ENCODE measurements around the gene PRR36.
A peak's percentile ranks its signal among the peaks of the same experiment; 100 is the strongest.

Gene PRR36

GRCh38 chr19:7905859-7906258 lies 31.7 kb upstream of the PRR36 start:
- H3K9me3 ChIP-seq (ENCODE audit: control insufficient read depth, low read length), result no peaks in the 10 kb centered on the region
- no peaks in the 10 kb centered on the region for H3K27me3 ChIP-seq (replicated peaks; ENCODE audit: control insufficient read depth, insufficient read depth, low read length, poor library complexity, severe bottlenecking)
- DNase-seq, result no peak
- H3K4me3 ChIP-seq (ENCODE audit: insufficient read depth, low read depth, low read length, poor library complexity, severe bottlenecking), result no peak overlapping the region
- peaks cover 22% of the 10 kb centered on the region for H3K4me1 ChIP-seq (ENCODE audit: control insufficient read depth, insufficient read depth, low read length, poor library complexity, severe bottlenecking)
- H3K36me3 ChIP-seq (ENCODE audit: control insufficient read depth, insufficient read depth, low read length), result peaks cover 32% of the 10 kb centered on the region
- no peak overlapping the region for H3K27ac ChIP-seq (ENCODE audit: insufficient read depth, low read length, poor library complexity, severe bottlenecking)

DNA sequence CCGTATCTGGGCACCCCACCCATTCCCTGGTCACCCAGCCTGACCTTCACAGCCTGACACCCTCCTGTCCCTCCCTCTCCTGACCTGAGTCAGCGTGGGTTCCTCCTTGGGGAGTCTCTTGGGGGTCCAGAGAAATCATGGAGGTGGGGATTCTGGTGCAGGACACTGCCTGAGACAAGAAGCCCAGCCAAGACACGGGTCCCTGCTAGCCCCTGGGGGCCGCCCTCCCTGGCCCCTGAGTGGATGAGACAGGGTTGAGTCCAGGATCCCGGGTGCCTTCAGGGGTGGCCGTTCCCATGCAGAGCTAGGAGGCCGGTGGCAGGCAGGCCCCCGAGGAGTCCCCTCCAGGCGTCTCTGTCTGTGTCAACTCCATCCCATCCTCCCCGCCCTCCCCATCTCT lies 31.1 kb upstream of the PRR36 start:
- DNase-seq, result no peak
- H3K27me3 ChIP-seq (replicated peaks; ENCODE audit: control insufficient read depth, insufficient read depth, low read length, poor library complexity, severe bottlenecking), result no peaks in the 10 kb centered on the region
- no peak overlapping the region for H3K27ac ChIP-seq (ENCODE audit: insufficient read depth, low read length, poor library complexity, severe bottlenecking)
- H3K9me3 ChIP-seq (ENCODE audit: control insufficient read depth, low read length), result no peaks in the 10 kb centered on the region
- no peak overlapping the region for H3K4me3 ChIP-seq (ENCODE audit: insufficient read depth, low read depth, low read length, poor library complexity, severe bottlenecking)
- H3K4me1 ChIP-seq (ENCODE audit: control insufficient read depth, insufficient read depth, low read length, poor library complexity, severe bottlenecking), result peaks cover 22% of the 10 kb centered on the region
- H3K36me3 ChIP-seq (ENCODE audit: control insufficient read depth, insufficient read depth, low read length), result peaks cover 26% of the 10 kb centered on the region

DNA sequence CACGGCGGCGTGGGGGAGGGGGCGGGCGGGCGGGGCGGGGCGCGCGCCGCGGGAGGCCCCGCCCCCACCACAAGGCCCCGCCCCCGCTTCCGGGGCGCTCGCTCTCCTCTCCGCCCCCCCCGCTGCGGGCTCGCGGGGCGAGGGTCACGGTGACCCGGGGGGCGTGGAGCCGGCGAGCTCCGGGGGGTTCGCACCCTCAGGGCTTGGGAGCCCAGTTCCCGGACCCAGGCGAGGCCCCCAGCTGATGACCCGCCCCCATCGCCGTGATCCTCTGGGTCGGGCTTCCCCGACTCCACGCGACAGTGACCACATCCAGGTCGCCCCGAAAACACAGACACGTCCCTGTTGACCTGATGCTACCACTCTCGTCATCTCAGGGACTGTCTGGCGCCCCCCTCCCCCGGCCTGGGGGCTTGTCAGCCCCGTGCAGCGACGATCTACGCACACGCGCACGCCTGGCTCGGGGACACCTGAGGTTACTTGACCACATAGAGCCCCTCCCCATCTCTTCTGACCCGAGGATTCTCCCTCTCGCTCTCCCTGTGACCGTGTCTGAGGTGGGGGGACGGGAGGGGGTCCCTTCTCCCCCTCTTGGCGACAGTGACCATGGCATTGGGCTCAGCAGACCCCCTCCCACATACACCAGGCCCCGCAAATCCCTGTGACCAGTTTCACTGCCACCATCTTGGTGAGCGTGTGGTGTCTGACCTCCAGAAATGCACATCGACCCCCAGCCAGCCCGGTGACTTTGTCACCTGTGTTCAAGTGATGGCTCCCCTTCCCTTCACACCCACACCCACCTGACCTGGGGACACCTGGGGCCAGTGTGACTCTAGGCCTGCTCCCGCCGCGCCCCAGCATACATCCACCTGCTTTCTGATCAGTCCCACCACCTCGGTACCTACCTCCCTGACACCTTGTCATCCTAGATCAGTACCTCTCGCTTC lies 30.2 kb upstream of the PRR36 start:
- DNase-seq, result peak; percentile 75 to 89 (median 77)
- peaks cover 17% of the 10 kb centered on the region for H3K36me3 ChIP-seq (ENCODE audit: control insufficient read depth, insufficient read depth, low read length)
- no peaks in the 10 kb centered on the region for H3K9me3 ChIP-seq (ENCODE audit: control insufficient read depth, low read length)
- no peaks in the 10 kb centered on the region for H3K27me3 ChIP-seq (replicated peaks; ENCODE audit: control insufficient read depth, insufficient read depth, low read length, poor library complexity, severe bottlenecking)
- H3K27ac ChIP-seq (ENCODE audit: insufficient read depth, low read length, poor library complexity, severe bottlenecking), result peak overlapping the region; percentile 85
- peaks cover 22% of the 10 kb centered on the region for H3K4me1 ChIP-seq (ENCODE audit: control insufficient read depth, insufficient read depth, low read length, poor library complexity, severe bottlenecking)
- peak overlapping the region; percentile 68 for H3K4me3 ChIP-seq (ENCODE audit: insufficient read depth, low read depth, low read length, poor library complexity, severe bottlenecking)

DNA sequence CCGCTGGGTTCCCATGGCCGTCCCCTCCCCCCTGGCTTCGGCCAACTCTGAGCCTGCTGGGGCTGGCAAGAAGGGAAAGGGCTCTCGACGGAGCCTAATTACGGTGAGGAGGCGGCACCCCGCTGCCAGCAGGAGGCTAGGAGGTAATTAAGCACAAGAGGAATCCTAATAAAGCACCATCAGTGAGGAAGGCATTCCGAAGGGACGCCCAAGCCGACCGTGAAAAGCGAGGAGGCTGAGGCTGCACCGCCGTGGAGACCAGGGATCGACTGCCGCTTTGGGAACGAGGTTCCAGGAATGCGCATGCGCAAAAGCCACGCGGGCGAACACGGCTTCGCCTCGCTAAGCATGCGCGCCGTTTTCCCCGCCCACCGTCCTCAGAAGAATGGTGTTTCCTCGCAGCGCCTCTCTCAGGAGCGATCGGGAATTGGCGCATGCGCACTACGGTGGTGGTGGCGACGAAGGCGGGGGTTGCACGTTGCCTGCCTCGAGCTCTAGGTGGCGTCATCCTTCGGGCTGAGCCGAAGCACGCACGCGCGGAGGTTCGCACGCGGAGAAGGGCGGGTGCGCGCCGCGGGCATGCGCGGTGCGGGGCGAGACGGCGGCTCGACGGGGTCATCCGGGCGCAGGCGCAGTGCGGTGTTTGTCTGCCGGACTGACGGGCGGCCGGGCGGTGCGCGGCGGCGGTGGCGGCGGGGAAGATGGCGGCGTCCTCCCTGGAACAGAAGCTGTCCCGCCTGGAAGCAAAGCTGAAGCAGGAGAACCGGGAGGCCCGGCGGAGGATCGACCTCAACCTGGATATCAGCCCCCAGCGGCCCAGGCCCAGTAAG lies 29.3 kb upstream of the PRR36 start, which contains the start of gene MAP2K7:
Gene MAP2K7 (plus strand): TSS at position 634 of the 830 bp plus-strand sequence. CDS start 68 bp downstream, at position 702.
- H3K27me3 ChIP-seq (replicated peaks; ENCODE audit: control insufficient read depth, insufficient read depth, low read length, poor library complexity, severe bottlenecking), result no peaks in the 10 kb centered on the region
- peak within 1 kb of the TSS; percentile 68 for H3K4me3 ChIP-seq (ENCODE audit: insufficient read depth, low read depth, low read length, poor library complexity, severe bottlenecking)
- peaks cover 10% of the 10 kb centered on the region for H3K36me3 ChIP-seq (ENCODE audit: control insufficient read depth, insufficient read depth, low read length)
- DNase-seq, result peak; percentile 100
- H3K4me1 ChIP-seq (ENCODE audit: control insufficient read depth, insufficient read depth, low read length, poor library complexity, severe bottlenecking), result peaks cover 22% of the 10 kb centered on the region
- H3K9me3 ChIP-seq (ENCODE audit: control insufficient read depth, low read length), result no peaks in the 10 kb centered on the region
- H3K27ac ChIP-seq (ENCODE audit: insufficient read depth, low read length, poor library complexity, severe bottlenecking), result peak within 1 kb of the TSS; percentile 85

DNA sequence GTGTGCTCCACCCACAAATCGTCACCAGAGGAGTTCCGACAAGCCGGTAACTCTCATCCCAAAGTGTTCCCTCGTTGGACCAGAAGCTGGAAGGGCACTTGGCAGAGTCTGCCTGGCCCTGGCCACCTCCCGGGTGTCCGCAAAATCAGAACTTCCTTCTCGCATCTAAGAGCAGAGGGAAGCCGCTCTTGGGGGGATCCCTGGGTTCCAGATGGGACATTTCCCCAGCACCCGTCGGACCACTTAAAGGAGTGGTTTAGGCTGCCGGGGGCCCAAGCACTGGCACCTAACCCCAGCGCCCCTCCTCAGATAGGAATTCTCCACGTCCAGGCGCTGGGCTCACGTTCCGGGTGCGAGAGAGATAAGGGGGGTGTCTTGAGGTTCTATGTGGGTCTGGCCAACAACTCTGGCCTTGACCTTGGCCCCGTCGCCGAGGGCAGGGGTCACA lies 28.6 kb upstream of the PRR36 start:
- Histone ChIP-seq H3K4me3 (ENCODE audit: insufficient read depth, low read depth, low read length, poor library complexity, severe bottlenecking) (peak overlapping the region; percentile 64), H3K4me1 (ENCODE audit: control insufficient read depth, insufficient read depth, low read length, poor library complexity, severe bottlenecking) (peaks cover 22% of the 10 kb centered on the region), H3K27ac (ENCODE audit: insufficient read depth, low read length, poor library complexity, severe bottlenecking) (peak overlapping the region; percentile 64), H3K9me3 (ENCODE audit: control insufficient read depth, low read length) (no peaks in the 10 kb centered on the region), H3K36me3 (ENCODE audit: control insufficient read depth, insufficient read depth, low read length) (peaks cover 10% of the 10 kb centered on the region), H3K27me3 (replicated peaks; ENCODE audit: control insufficient read depth, insufficient read depth, low read length, poor library complexity, severe bottlenecking) (no peaks in the 10 kb centered on the region)
- no peak for DNase-seq

DNA sequence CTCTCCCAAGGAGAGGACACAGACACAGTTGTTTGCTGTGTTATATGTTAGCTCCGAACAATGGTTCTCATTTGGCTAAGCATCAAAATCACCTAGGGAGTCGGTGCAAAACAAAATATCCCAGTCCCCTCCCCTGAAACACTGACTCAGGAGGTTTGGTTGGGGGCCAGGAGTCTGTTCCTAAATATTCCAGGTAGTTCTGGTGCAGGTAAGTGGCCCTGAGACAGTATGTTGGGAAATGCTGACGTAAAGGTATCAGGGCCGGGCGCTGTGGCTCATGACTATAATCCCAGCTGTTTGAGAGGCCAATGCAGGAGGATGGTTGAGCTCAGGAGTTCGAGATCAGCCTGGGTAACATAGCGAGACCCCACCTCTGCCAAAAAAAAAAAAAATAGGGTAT lies 27.1 kb upstream of the PRR36 start:
- no peak overlapping the region for H3K4me3 ChIP-seq (ENCODE audit: insufficient read depth, low read depth, low read length, poor library complexity, severe bottlenecking)
- no peak overlapping the region for H3K27ac ChIP-seq (ENCODE audit: insufficient read depth, low read length, poor library complexity, severe bottlenecking)
- H3K36me3 ChIP-seq (ENCODE audit: control insufficient read depth, insufficient read depth, low read length), result peaks cover 10% of the 10 kb centered on the region
- no peak for DNase-seq
- H3K4me1 ChIP-seq (ENCODE audit: control insufficient read depth, insufficient read depth, low read length, poor library complexity, severe bottlenecking), result peaks cover 22% of the 10 kb centered on the region
- H3K9me3 ChIP-seq (ENCODE audit: control insufficient read depth, low read length), result no peaks in the 10 kb centered on the region
- H3K27me3 ChIP-seq (replicated peaks; ENCODE audit: control insufficient read depth, insufficient read depth, low read length, poor library complexity, severe bottlenecking), result no peaks in the 10 kb centered on the region

DNA sequence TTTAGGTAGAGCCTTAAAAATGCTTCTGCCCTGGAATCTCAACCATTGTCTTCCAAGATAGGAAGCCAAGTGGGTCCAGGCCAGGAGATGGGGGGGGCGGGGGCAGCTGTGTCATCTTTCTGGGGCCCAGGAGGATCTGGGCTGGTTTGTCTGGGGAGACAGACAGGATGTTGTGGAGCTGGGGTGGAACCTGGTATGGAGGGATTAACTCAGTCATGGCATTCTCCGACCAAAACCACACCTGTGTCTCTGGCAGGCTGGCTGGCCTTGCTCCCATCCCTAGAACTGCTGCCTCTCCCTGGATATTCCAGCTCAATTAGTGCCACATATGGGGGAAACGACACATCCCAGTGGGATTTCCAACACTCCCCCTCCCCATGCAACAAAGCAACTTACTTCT lies 26.7 kb upstream of the PRR36 start:
- Histone ChIP-seq H3K36me3 (ENCODE audit: control insufficient read depth, insufficient read depth, low read length) (peaks cover 6% of the 10 kb centered on the region), H3K27me3 (replicated peaks; ENCODE audit: control insufficient read depth, insufficient read depth, low read length, poor library complexity, severe bottlenecking) (no peaks in the 10 kb centered on the region), H3K9me3 (ENCODE audit: control insufficient read depth, low read length) (no peaks in the 10 kb centered on the region), H3K4me1 (ENCODE audit: control insufficient read depth, insufficient read depth, low read length, poor library complexity, severe bottlenecking) (peaks cover 22% of the 10 kb centered on the region), H3K4me3 (ENCODE audit: insufficient read depth, low read depth, low read length, poor library complexity, severe bottlenecking) (no peak overlapping the region), H3K27ac (ENCODE audit: insufficient read depth, low read length, poor library complexity, severe bottlenecking) (no peak overlapping the region)
- DNase-seq, result no peak

DNA sequence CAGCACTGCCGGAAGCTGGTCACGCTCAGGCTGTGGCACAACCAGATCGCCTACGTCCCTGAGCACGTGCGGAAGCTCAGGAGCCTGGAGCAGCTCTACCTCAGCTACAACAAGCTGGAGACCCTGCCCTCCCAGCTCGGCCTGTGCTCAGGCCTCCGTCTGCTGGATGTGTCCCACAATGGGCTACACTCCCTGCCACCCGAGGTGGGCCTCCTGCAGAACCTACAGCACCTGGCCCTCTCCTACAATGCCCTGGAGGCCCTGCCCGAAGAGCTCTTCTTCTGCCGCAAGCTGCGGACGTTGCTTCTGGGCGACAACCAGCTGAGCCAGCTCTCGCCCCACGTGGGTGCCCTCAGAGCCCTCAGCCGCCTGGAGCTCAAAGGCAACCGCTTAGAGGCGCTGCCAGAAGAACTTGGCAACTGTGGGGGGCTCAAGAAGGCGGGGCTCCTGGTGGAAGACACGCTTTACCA lies 26.2 kb upstream of the PRR36 start:
- Histone ChIP-seq H3K9me3 (ENCODE audit: control insufficient read depth, low read length) (no peaks in the 10 kb centered on the region), H3K4me3 (ENCODE audit: insufficient read depth, low read depth, low read length, poor library complexity, severe bottlenecking) (no peak overlapping the region), H3K4me1 (ENCODE audit: control insufficient read depth, insufficient read depth, low read length, poor library complexity, severe bottlenecking) (peaks cover 21% of the 10 kb centered on the region), H3K27ac (ENCODE audit: insufficient read depth, low read length, poor library complexity, severe bottlenecking) (no peak overlapping the region), H3K36me3 (ENCODE audit: control insufficient read depth, insufficient read depth, low read length) (peaks cover under 1% of the 10 kb centered on the region), H3K27me3 (replicated peaks; ENCODE audit: control insufficient read depth, insufficient read depth, low read length, poor library complexity, severe bottlenecking) (no peaks in the 10 kb centered on the region)
- DNase-seq, result no peak

DNA sequence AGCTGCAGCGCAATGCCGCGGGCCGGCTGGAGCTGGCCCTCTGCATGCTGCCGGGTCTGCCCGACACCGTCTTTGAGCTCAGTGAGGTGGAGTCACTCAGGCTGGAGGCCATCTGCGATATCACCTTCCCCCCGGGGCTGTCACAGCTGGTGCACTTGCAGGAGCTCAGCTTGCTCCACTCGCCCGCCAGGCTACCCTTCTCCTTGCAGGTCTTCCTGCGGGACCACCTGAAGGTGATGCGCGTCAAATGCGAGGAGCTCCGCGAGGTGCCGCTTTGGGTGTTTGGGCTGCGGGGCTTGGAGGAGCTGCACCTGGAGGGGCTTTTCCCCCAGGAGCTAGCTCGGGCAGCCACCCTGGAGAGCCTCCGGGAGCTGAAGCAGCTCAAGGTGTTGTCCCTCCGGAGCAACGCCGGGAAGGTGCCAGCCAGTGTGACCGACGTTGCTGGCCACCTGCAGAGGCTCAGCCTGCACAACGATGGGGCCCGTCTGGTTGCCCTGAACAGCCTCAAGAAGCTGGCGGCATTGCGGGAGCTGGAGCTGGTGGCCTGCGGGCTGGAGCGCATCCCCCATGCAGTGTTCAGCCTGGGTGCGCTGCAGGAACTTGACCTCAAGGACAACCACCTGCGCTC lies 25.7 kb upstream of the PRR36 start:
- no peak for DNase-seq
- Histone ChIP-seq H3K27me3 (replicated peaks; ENCODE audit: control insufficient read depth, insufficient read depth, low read length, poor library complexity, severe bottlenecking) (no peaks in the 10 kb centered on the region), H3K9me3 (ENCODE audit: control insufficient read depth, low read length) (no peaks in the 10 kb centered on the region), H3K36me3 (ENCODE audit: control insufficient read depth, insufficient read depth, low read length) (no peaks in the 10 kb centered on the region), H3K4me1 (ENCODE audit: control insufficient read depth, insufficient read depth, low read length, poor library complexity, severe bottlenecking) (peaks cover 16% of the 10 kb centered on the region), H3K4me3 (ENCODE audit: insufficient read depth, low read depth, low read length, poor library complexity, severe bottlenecking) (no peak overlapping the region), H3K27ac (ENCODE audit: insufficient read depth, low read length, poor library complexity, severe bottlenecking) (no peak overlapping the region)

Measured in effector memory CD4-positive, alpha-beta T cell (primary cell).